GM12874 (cell line): Measurements from ENCODE around the gene RFPL1.

Source experiments
- CTCF ChIP-seq: IDR thresholded peaks from 2 replicates; pipeline ENCODE4 v1.5.1; 2011; ENCODE audit warnings: low read depth, mild to moderate bottlenecking, control low read depth, low read length, moderate library complexity; ENCODE audit not compliant: insufficient read depth

The RFPL1 gene

GRCh38 chr22:29433856-29434255 is 4.5 kb upstream of the RFPL1 start:
- TF ChIP-seq CTCF: no peak

GRCh38 chr22:29434288-29434687 is 4.1 kb upstream of the RFPL1 start:
- TF ChIP-seq CTCF: no peak

GRCh38 chr22:29435236-29436136 is 2.9 kb upstream of the RFPL1 start:
- no peak for TF ChIP-seq CTCF

GRCh38 chr22:29442976-29443375 is 4.6 kb downstream of the RFPL1 start:
- TF ChIP-seq CTCF: no peak

- TF ChIP-seq CTCF: no peak
These were observed 5.1 kb downstream of the RFPL1 start for GRCh38 chr22:29443452-29443851.

- no peak for TF ChIP-seq CTCF
These were observed 5.7 kb downstream of the RFPL1 start for GRCh38 chr22:29443861-29444792.

GRCh38 chr22:29445508-29445907 is 7.1 kb downstream of the RFPL1 start:
- no peak for TF ChIP-seq CTCF
